ENCODE results near the gene EYA4.

- TF ChIP-seq CTCF (IDR thresholded peaks at IDR 0.05) = no peak
- no peak for TF ChIP-seq POLR2A (IDR thresholded peaks at IDR 0.05)
- no peak for TF ChIP-seq POLR2AphosphoS5 (IDR thresholded peaks at IDR 0.05)
- TF ChIP-seq EP300 (IDR thresholded peaks at IDR 0.05) = no peak
These were observed 195.5 kb downstream of the EYA4 start for GRCh38 chr6:133436652-133437051.
